ENCODE measurements around the gene CRBN.

CRBN gene

GRCh38 chr3:3109407-3110298 lies 69.8 kb downstream of the CRBN start:
- DNase-seq, result peak; percentile 27

GRCh38 chr3:3107858-3108257 lies 71.6 kb downstream of the CRBN start:
- no peak for DNase-seq

GRCh38 chr3:3107181-3107580 lies 72.3 kb downstream of the CRBN start:
- no peak for DNase-seq

GRCh38 chr3:3105815-3106214 lies 73.7 kb downstream of the CRBN start:
- no peak for DNase-seq

- no peak for DNase-seq
These were observed 74.2 kb downstream of the CRBN start for GRCh38 chr3:3105246-3105645.

- no peak for DNase-seq
These were observed 76.7 kb downstream of the CRBN start for GRCh38 chr3:3102751-3103150.

- no peak for DNase-seq
These were observed 77.6 kb downstream of the CRBN start for GRCh38 chr3:3101660-3102458.
